Fibroblast of skin of left quadriceps (primary cell): ENCODE data around the gene STX16.

Source experiments
- DNase-seq, 2 experiments: peaks; one replicate each; pipeline ENCODE4 v3.0.0-alpha.2; 2013; ENCODE audit warnings: low read depth in 2 of 2

Gene STX16

DNA sequence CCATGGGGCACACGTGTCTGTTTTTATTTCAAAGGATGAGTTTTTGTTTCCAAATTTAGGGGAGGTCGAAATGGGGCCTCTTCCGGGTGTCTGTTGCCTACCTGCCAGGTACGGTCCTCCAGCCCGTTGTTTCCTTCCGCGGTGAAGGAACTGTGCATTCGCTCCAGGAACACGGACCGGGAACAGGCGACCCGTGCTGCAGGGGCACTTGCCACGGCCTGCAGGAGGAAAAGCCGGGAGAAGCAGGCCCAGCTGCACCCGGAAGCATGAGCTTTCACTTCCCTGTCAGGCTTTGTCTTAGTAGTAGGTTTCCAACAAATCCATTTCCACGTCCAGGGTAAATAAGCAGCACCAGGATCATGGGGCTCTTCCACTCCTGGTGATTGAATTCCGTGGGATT is 24.6 kb downstream of the STX16 start:
- DNase-seq, result no peak

GRCh38 chr20:58676161-58676560 is 25.1 kb downstream of the STX16 start:
- no peak for DNase-seq

- DNase-seq, result no peak
Observed at GRCh38 chr20:58677079-58677604, 26.1 kb downstream of the STX16 start.

DNA sequence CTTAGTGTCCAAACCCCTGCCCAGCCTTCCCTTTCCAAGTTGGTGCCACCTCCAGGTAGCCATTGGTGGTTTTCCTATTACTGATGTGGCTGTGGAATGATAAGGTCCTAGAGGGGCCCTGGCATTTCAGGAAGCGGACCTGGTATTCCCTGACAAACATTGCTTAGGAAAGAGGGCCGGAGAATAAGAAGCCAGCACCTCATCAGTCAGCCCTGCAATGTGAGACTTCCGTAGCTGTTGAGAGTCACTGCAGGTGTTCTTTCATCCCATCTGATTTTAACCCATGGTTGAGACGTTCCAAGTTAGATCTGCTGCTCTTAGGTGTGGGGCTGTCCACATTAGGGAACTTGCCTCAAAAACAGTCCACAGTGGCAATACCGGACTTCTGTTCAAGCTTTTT is 26.7 kb downstream of the STX16 start:
- DNase-seq, result no peak

- no peak for DNase-seq
Observed at GRCh38 chr20:58678806-58679205, 27.7 kb downstream of the STX16 start.

- DNase-seq, result no peak
Observed at GRCh38 chr20:58682656-58683531, 31.8 kb downstream of the STX16 start.

DNA sequence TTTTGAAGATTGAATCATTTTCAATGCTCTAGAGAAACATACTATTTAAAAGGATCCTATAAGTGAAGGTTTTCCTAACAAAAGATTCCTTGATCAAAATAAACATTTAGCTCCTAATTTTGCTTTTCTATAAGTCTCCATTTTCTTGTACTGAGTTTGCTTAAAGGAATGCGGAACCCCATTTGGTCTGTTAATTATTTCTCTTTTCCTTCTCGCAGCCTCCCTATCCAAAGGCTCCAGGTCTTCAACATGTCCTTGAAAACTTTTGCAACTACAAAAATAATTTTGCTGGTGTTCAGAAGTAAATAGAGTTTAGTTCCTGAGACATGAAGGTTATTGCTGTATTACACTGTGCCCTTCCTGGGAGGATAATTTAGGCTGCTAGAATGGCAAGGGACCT is 33.2 kb downstream of the STX16 start:
- DNase-seq, result no peak

GRCh38 chr20:58685988-58686387 is 34.9 kb downstream of the STX16 start:
- DNase-seq, result no peak

- no peak for DNase-seq
Observed at GRCh38 chr20:58688414-58688813, 37.3 kb downstream of the STX16 start.

- no peak for DNase-seq
Observed at GRCh38 chr20:58688840-58689239, 37.8 kb downstream of the STX16 start.

DNA sequence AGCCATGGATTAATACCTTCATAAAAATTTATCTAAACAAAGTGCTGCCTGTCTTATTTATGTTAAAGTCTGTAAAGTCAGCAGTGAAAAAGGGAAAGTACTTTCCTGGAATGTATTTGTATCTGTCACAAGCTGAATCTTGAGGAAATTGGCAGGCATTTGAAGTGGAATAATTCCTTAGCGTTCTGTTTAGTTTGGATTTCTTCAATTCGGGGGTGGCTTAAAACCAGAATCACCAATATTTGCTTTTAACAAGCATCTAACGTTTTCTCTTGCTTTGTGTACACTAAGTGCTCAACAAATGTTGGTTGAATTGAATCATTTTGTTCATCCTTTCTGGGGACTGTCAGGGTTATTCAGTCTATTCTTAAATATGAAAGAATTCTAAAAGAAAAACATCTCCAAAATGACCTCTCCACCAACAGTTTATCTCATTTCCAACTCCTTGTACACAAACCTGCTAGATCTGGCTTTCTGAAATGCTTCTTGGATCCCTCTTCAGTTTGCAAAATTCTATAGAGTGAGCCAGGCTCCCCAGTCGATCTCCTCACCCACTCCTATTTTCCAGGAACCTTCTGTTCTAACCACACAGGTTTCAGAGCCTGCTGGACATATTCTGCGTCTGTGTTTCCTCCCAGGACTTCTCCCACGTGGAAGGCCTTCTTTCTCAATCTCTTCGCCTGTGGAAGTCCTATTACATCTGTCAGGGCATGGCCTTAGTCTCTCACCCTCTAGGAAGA is 39.5 kb downstream of the STX16 start:
- DNase-seq, result no peak

DNA sequence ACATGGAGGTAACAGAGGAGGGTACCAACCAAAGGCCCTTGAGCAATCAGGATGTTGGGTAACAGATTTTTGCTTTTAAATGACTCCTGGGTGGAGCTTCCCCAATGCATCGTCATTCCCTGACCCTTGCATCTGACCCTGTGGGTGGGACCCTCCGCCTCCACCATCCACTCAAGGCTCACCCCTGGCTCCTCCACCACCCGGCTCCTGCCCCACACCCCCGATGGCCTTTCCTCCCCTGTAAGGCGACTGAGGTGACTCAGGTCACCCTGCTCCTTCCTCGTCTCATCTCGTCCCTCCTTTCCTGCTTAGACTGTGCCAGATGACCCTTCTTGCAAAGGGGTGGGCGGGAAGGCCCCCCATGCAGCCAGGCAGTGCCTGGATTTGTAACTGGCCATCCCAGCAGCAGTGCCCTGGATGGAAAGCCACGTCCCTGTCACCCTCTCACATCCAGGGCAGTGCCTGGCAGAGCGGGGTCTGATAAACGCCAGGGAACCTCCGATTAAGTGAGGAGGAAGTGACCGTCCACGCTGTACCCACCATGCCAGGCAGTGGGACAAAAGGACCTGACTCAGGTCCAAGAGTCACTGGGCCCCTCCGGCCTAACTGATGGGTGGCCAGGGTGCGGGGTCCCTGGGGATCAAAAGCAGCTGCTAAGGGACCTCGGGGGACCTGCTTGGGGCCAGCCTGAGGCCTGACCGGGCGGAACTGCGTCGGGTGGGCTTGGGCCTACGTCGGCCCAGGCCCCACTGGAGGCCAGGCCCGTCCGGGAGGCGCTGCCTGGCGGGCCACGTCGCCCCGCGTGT is 40.9 kb downstream of the STX16 start:
- DNase-seq, result no peak

- peak; percentile 20 to 34 for DNase-seq
Observed at GRCh38 chr20:58692579-58693225, 41.6 kb downstream of the STX16 start, which contains the start of gene NPEPL1. NPEPL1 (plus strand) TSS chr20:58692800; CDS start chr20:58692901, 101 bp downstream.

DNA sequence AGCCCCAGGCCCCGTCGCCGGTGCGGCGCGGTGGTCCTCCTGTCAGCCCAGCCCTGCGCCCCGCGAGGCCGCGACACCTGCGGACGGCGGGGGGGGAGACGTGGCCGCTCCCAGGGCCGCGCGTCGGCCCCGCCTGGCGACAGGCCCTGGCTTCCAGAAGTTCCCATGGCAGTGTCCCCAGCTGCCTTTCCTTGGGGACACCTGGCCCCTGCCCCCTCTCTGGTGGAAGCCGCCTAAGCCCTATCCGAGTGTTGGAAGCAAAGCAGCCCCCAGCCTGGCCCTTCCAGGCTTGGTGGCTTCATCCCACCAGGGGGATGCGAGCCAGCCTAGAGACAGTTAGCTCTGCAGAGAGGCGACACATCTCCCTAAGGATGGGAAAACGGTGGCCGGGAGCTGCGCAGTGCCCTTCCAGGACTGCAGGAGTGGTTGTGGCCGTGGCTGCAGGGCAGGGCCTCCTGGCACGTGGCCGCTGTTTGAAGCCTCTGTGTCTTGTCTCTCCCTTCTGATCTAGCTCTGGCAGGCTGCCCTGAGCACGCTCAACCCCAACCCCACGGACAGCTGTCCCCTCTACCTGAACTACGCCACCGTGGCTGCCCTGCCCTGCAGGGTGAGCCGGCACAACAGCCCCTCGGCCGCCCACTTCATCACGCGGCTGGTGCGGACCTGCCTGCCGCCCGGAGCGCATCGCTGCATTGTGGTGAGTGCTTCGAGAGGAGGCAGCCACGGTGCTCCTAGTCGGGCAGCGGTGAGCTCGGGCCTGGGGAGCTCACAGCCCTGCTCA is 42.3 kb downstream of the STX16 start:
- DNase-seq, result no peak

- DNase-seq, result no peak
Observed at GRCh38 chr20:58694241-58695083, 43.4 kb downstream of the STX16 start.

- DNase-seq, result no peak
Observed at GRCh38 chr20:58695084-58695722, 44.1 kb downstream of the STX16 start.

DNA sequence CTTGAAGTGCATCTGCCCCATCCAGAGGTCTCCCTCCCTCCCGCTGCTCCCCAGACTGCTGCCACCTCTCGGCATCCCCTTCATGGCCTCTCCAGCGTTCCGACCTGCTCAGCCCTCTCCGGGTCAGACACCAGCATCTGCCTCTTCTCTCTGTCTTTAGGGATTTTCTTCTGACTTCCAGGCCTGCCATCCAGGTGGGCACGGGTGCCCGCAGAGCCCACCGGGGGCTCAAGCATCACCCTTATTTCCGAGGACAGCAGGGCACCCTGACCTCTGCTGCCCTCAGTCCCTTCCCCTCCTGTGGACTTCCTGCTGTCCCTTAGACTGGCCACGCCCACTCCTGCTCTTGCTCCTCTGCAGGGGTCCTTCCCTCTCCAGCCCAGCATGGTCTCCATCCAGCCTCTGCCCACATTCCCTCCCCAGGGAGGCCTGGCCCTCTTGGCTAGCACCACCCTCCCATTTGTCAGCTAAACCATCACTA is 44.9 kb downstream of the STX16 start:
- DNase-seq, result no peak

DNA sequence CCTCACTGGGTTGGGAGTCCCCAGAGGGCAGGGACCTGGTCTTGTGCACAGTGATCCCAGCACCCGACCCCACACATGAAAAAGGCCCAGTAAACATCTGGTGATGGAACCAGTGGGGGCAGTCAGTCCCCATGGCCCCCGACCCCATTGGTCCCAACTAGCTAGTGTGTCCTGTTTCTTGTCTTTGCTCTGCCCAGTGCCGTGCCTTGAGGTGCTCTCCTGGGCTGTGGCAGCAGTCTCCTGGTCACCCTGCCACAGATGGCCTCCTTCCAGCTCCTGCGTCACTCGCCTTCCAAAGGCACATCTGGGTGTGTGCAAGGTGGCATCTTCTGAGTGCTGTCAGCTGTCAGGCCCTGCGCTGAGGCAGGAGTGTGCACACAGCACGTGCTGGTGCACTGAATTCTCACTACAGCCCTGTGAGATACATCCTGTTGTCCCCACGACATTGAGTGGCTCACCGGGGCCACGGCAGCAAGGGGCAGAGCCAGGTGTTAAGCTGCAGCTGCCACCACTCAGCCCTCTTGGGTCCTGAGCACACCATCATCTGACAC is 45.4 kb downstream of the STX16 start:
- DNase-seq, result no peak
